Smooth muscle cell (in vitro differentiated cells): ENCODE measurements around the gene NFIB. TPM values are rescaled to one million over a fixed set of nuclear protein-coding genes. Genes with fewer than 3 reads are reported as not detected.

ENCODE experiments used
- DNase-seq: peaks from one replicate; lab custom pipeline; 2025; ENCODE audit not compliant: unreplicated experiment; lab: John Stamatoyannopoulos, UW
- H2AFZ ChIP-seq: fragments of 200-600 bp; sonication (generic); 2 replicates; pipeline ENCODE4 v1.6.0; 2016; ENCODE audit warnings: antibody characterized with exemption, low read depth, mild to moderate bottlenecking
- H3F3A ChIP-seq: fragments of 200-600 bp; sonication (generic); 2 replicates; pipeline ENCODE4 v1.6.0; 2017; ENCODE audit warnings: antibody characterized with exemption, low read depth
- H3K27ac ChIP-seq: fragments of 200-600 bp; sonication (generic); 2 replicates; pipeline ENCODE4 v1.5.1; 2016; ENCODE audit warnings: low read depth, mild to moderate bottlenecking
- H3K27me3 ChIP-seq: fragments of 200-600 bp; sonication (generic); 2 replicates; pipeline ENCODE4 v1.6.1; 2016; ENCODE audit warnings: low read depth, mild to moderate bottlenecking
- H3K36me3 ChIP-seq: fragments of 200-600 bp; sonication (generic); 2 replicates; pipeline ENCODE4 v1.5.1; 2016; ENCODE audit warnings: low read depth
- H3K4me1 ChIP-seq: fragments of 200-600 bp; sonication (generic); 2 replicates; pipeline ENCODE4 v1.5.1; 2016; ENCODE audit warnings: low read depth
- H3K4me2 ChIP-seq: fragments of 200-600 bp; sonication (generic); 2 replicates; pipeline ENCODE4 v1.6.0; 2016; ENCODE audit warnings: mild to moderate bottlenecking
- H3K4me3 ChIP-seq: fragments of 200-600 bp; sonication (generic); 2 replicates; pipeline ENCODE4 v1.5.1; 2016; ENCODE audit warnings: mild to moderate bottlenecking
- H3K79me2 ChIP-seq: fragments of 200-600 bp; sonication (generic); 2 replicates; pipeline ENCODE4 v1.6.0; 2016; ENCODE audit warnings: low read depth, mild to moderate bottlenecking
- H3K9ac ChIP-seq: fragments of 200-600 bp; sonication (generic); 2 replicates; pipeline ENCODE4 v1.6.0; 2016; ENCODE audit warnings: low read depth
- H3K9me3 ChIP-seq: fragments of 200-600 bp; sonication (generic); replicated peaks from 2 replicates; pipeline ENCODE4 v1.5.1; 2016; ENCODE audit warnings: low read depth
- H4K20me1 ChIP-seq: fragments of 200-600 bp; sonication (generic); 2 replicates; pipeline ENCODE4 v1.6.0; 2016; ENCODE audit warnings: low read depth
- WGBS: methylation state at CpG from one replicate; pipeline ENCODE4 v1.1.7; 2016; ENCODE audit warnings: low lambda C conversion rate; 5-methylcytosine and 5-hydroxymethylcytosine counted together
- polyA plus RNA-seq: library from polyadenylated mRNA; unstranded; fragments of >200 nt; fragmentation: Nextera tagmentation; extraction: Ambion mirVana; gene quantifications from 2 replicates; pipeline ENCODE4 v1.2.1, GENCODE V29; 2016
- total RNA-seq: library from RNA; depleted of rRNA; stranded (reverse); fragments of >200 nt; gene quantifications from 2 replicates; pipeline ENCODE4 v1.2.3, GENCODE V29; 2014
- TF ChIP-seq, protein P1 (sequence below): fragments of 200-600 bp; sonication (generic); IDR thresholded peaks from 2 replicates; pipeline ENCODE4 v1.5.1; 2017; ENCODE audit warnings: borderline replicate concordance, mild to moderate bottlenecking, antibody characterized with exemption; ENCODE audit not compliant: insufficient read depth, poor library complexity, severe bottlenecking

Gene NFIB
- total and polyA plus RNA-seq, 2 experiments from 2014 or later = 0.93 to 1.7 TPM

DNA sequence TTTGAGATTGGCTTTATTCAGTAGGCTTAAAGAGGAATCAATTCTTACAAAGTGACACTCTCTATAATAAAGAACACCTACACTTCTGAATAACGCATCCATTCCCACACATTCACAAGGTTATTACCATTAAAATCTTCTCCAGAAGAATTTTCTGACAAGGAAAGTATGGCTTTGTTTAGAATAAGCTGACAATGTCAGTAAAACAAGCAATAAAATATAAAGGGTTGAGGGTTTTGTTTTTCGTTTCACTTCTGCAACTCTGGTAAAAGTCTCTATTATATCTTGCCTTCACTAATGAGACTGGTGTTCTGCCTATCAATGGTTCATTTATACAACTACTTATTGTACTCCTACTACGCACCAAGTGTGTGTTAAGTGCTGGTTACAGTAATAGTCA is 169.7 kb downstream of the NFIB start:
- Histone ChIP-seq H3K36me3 (no peaks in the 10 kb centered on the region), H3F3A (no peaks in the 10 kb centered on the region), H3K9ac (no peak overlapping the region), H3K9me3 (no peaks in the 10 kb centered on the region), H3K4me2 (no peak overlapping the region), H2AFZ (no peak overlapping the region), H3K4me3 (no peak overlapping the region), H3K4me1 (no peaks in the 10 kb centered on the region), H3K79me2 (no peaks in the 10 kb centered on the region), H4K20me1 (no peaks in the 10 kb centered on the region), H3K27me3 (no peaks in the 10 kb centered on the region), H3K27ac (no peak overlapping the region)
- TF ChIP-seq, protein P1, sequence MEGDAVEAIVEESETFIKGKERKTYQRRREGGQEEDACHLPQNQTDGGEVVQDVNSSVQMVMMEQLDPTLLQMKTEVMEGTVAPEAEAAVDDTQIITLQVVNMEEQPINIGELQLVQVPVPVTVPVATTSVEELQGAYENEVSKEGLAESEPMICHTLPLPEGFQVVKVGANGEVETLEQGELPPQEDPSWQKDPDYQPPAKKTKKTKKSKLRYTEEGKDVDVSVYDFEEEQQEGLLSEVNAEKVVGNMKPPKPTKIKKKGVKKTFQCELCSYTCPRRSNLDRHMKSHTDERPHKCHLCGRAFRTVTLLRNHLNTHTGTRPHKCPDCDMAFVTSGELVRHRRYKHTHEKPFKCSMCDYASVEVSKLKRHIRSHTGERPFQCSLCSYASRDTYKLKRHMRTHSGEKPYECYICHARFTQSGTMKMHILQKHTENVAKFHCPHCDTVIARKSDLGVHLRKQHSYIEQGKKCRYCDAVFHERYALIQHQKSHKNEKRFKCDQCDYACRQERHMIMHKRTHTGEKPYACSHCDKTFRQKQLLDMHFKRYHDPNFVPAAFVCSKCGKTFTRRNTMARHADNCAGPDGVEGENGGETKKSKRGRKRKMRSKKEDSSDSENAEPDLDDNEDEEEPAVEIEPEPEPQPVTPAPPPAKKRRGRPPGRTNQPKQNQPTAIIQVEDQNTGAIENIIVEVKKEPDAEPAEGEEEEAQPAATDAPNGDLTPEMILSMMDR = no peak
- 90% methylated on average over 3 of the region's 3 CpGs for WGBS
- DNase-seq = no peak

DNA sequence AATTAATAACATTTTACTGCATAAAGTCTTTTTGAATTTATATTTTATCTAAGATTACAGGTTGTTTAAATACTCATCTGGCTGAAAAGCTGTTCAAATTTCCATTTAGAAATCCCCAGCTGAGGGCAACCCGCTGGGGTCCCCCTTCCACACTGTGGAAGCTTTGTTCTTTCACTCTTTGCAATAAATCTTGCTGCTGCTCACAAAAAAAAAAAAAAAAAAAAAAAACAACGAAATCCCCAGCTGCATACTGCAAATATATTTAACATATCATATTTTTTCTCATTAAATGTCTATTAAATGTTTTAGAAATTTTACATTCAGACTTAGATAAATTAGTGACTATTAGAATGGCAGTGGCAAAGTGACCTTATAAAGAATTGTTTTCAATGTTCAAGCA is 172.2 kb downstream of the NFIB start:
- Histone ChIP-seq H3K36me3 (no peaks in the 10 kb centered on the region), H4K20me1 (no peaks in the 10 kb centered on the region), H3K4me1 (no peaks in the 10 kb centered on the region), H3K4me3 (no peak overlapping the region), H3K9me3 (no peaks in the 10 kb centered on the region), H2AFZ (no peak overlapping the region), H3K27ac (no peak overlapping the region), H3F3A (no peaks in the 10 kb centered on the region), H3K4me2 (no peak overlapping the region), H3K9ac (no peak overlapping the region), H3K79me2 (no peaks in the 10 kb centered on the region), H3K27me3 (no peaks in the 10 kb centered on the region)
- TF ChIP-seq, protein P1 = no peak
- no peak for DNase-seq
- 98% methylated on average over 2 of the region's 2 CpGs for WGBS

DNA sequence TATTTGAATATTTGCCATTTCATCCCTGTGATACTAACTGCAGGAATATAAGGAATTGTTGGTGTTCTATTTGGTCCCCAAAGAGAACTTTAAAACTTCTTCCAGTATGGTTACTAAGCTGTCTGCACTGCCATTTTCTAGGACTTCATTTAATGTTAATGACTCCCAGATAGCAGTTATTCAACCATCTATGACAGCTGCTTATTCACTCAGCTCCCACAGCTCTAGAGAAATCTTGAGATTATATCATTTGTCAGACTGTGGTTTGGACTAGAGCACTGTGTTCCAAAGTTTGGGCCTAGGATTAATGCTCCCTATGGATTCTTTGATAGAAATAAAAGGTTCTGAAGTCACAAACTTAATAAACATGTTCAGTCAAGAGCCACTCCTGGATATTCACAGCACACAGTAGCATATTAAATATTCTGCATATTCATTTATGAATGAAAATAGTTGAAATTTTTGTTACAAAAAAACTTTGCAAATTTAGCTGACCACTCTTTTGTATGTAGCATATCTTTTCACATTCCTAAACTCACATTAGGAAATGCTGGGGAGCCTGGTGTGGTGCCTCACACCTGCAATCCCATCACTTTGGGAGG is 173.7 kb downstream of the NFIB start:
- Histone ChIP-seq H4K20me1 (no peaks in the 10 kb centered on the region), H2AFZ (no peak overlapping the region), H3K27me3 (no peaks in the 10 kb centered on the region), H3K9ac (no peak overlapping the region), H3K36me3 (no peaks in the 10 kb centered on the region), H3K4me2 (no peak overlapping the region), H3K79me2 (no peaks in the 10 kb centered on the region), H3K4me1 (no peaks in the 10 kb centered on the region), H3K4me3 (no peak overlapping the region), H3F3A (no peaks in the 10 kb centered on the region), H3K9me3 (no peaks in the 10 kb centered on the region), H3K27ac (no peak overlapping the region)
- TF ChIP-seq, protein P1 = no peak
- DNase-seq = no peak

DNA sequence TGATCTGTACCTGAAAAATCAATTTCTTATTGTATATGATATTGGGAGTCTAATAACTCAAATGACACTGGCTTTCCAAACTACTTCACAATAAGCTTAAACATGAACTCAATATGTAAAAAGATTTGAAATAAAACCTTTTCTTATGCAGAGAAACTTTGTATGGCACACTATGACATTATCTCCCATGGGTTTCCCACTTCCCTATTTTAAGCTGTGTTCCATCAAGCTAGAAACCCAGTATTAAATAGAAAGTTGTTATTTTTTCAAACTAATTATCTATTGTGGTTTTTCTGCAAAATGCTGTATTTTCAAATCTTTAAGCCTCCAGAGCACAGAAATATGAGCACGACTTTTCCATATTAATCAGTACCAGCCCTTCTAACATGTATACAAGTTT is 174.7 kb downstream of the NFIB start:
- Histone ChIP-seq H3K36me3 (no peaks in the 10 kb centered on the region), H3K4me1 (no peaks in the 10 kb centered on the region), H3K27ac (no peak overlapping the region), H3K27me3 (no peaks in the 10 kb centered on the region), H3K9me3 (no peaks in the 10 kb centered on the region), H4K20me1 (no peaks in the 10 kb centered on the region), H3K9ac (no peak overlapping the region), H3K4me2 (no peak overlapping the region), H2AFZ (no peak overlapping the region), H3K4me3 (no peak overlapping the region), H3K79me2 (no peaks in the 10 kb centered on the region), H3F3A (no peaks in the 10 kb centered on the region)
- WGBS = 100% methylated on average over 1 of the region's 1 CpG
- no peak for DNase-seq
- TF ChIP-seq, protein P1 = no peak
